Measurements from ENCODE around the gene ACSM3. TPM values are rescaled to one million over a fixed set of nuclear protein-coding genes. Genes with fewer than 3 reads are reported as not detected.
"Not testable (repeated sequence)": the region's sequence is repeated elsewhere in the genome, so short reads cannot be mapped to it uniquely, and the experiment has no call there.

ACSM3 gene
- 10.2 and 37.3 TPM in 2 replicates for total RNA-seq
- polyA plus RNA-seq: 23.7 and 33.2 TPM in 2 replicates
- polyA plus RNA-seq (2011; cell fraction: cytosol; rRNA removed): 13.6 and 15.3 TPM in 2 replicates
- polyA plus RNA-seq (2011; cell fraction: nucleus; rRNA removed): 135 and 144 TPM in 2 replicates
- polyA plus RNA-seq (2012): 11.6 and 19.5 TPM in 2 replicates
- 123 and 157 TPM in 2 replicates for polyA minus RNA-seq
- not detected for polyA minus RNA-seq (2011; cell fraction: cytosol; rRNA and poly(A)+ RNA removed)
- polyA minus RNA-seq (2011; cell fraction: nucleus; rRNA and poly(A)+ RNA removed): 131 and 193 TPM in 2 replicates
- Bru-seq, nascent RNA: percentile 70 among the genes with signal in this experiment
- percentile 42 among the genes with signal in this experiment for BruChase-seq, experiment 1, labeled RNA remaining after a 6-hour chase
- percentile 55 among the genes with signal in this experiment for BruChase-seq, experiment 2, labeled RNA remaining after a 2-hour chase
- long read RNA-seq, partial matches to known transcripts: 0 of 26 reads
- long read RNA-seq, other reads (novel, unspliced or antisense): 23 of 26 reads

- TF ChIP-seq MAX (IDR thresholded peaks at IDR 0.05; ENCODE audit: insufficient read depth, insufficient read length): no peak
- TF ChIP-seq GATA2 (IDR thresholded peaks at IDR 0.05; ENCODE audit: insufficient read depth, insufficient read length, low read depth, low read length): no peak
- no peak for TF ChIP-seq CTCF (IDR thresholded peaks at IDR 0.05; ENCODE audit: extremely low read depth in 1 of 2, insufficient read depth in 1 of 2, low read depth in 1 of 2, low read length in 2 of 2)
- TF ChIP-seq FOS (IDR thresholded peaks at IDR 0.05; ENCODE audit: borderline replicate concordance, insufficient read depth, low read length): no peak
- TF ChIP-seq EZH2 (IDR thresholded peaks at IDR 0.05; ENCODE audit: borderline replicate concordance, low read depth, low read length, severe bottlenecking): no peak
- no peak for TF ChIP-seq POLR2AphosphoS5 (IDR thresholded peaks at IDR 0.05; ENCODE audit: insufficient read depth, low read depth, low read length)
- no peak for TF ChIP-seq POLR2A (IDR thresholded peaks at IDR 0.05; ENCODE audit: low read depth, low read length)
- no peak for TF ChIP-seq MYC (IDR thresholded peaks at IDR 0.05; ENCODE audit: low read depth, low read length)
- TF ChIP-seq JUN (IDR thresholded peaks at IDR 0.05; ENCODE audit: borderline replicate concordance, insufficient read depth, insufficient read length, low read depth): no peak
- Histone ChIP-seq H3K79me2 (ENCODE audit: control insufficient read depth, insufficient read depth, low read length) (no peaks in the 10 kb centered on the region), H2AFZ (ENCODE audit: low read depth, low read length) (peak within 1 kb of the TSS; percentile 81), H3K4me1 (ENCODE audit: control insufficient read depth, extremely low read depth, insufficient read depth, low read length) (no peaks in the 10 kb centered on the region), H3K27ac (ENCODE audit: insufficient read depth, low read depth, low read length) (no peak within 1 kb of the TSS), H4K20me1 (replicated peaks; ENCODE audit: control insufficient read depth, extremely low read depth, insufficient read depth, low read length) (no peaks in the 10 kb centered on the region), H3K4me2 (ENCODE audit: insufficient read depth, low read length) (peak within 1 kb of the TSS; percentile 62), H3K9me1 (replicated peaks; ENCODE audit: control insufficient read depth, extremely low read depth, insufficient read depth, low read length) (no peaks in the 10 kb centered on the region), H3K27me3 (ENCODE audit: control insufficient read depth in 2 of 2, insufficient read depth in 2 of 2, low read length in 2 of 2) (peaks cover 7 to 9% of the 10 kb centered on the region in 2 experiments), H3K4me3 (replicated peaks in 1 of 3; ENCODE audit: insufficient read depth in 1 of 3, low read depth in 1 of 3, low read length in 3 of 3) (peak within 1 kb of the TSS in 1 of 3 experiments; percentile 61), H3K9me3 (replicated peaks; ENCODE audit: control insufficient read depth, insufficient read depth, low read length) (no peaks in the 10 kb centered on the region), H3K36me3 (ENCODE audit: control insufficient read depth in 2 of 2, extremely low read depth in 1 of 2, insufficient read depth in 2 of 2, low read length in 2 of 2) (no peaks in the 10 kb centered on the region), H3K9ac (replicated peaks; ENCODE audit: extremely low read depth, insufficient read depth, low read length) (no peak within 1 kb of the TSS)
- POLR2A ChIA-PET: interaction anchor here (1.1 kb wide), 1 partner anchor 22 kb away, joined by 3 read pairs; the partner anchor contains the start of gene THUMPD1
- intact Hi-C loops (cut with micrococcal nuclease): no loop called here
- dilution Hi-C loops (cut with MboI; ENCODE audit: extremely low pct_ligation_motif_present, low sequenced_read_pairs): no loop called here
- DNase-seq (ENCODE audit: low read depth, low spot score): peak; percentile 46
- no peak for FAIRE-seq
- CTCF ChIA-PET: interaction anchor here (3.2 kb wide), 1 partner anchor 10 kb away, joined by 15 read pairs; no protein-coding TSS in a partner anchor
- no TSS peak for BruUV-seq (replicated peaks)
Observed at GRCh38 chr16:20763461-20764232, at the start of gene ACSM3. Gene ACSM3, plus strand, starts transcription at chr16:20764014. Its CDS starts 6,021 bp downstream, at chr16:20770035.

GRCh38 chr16:20717718-20718117, 46.1 kb upstream of the ACSM3 start:
- H4K20me1 ChIP-seq (replicated peaks; ENCODE audit: control insufficient read depth, extremely low read depth, insufficient read depth, low read length); dilution Hi-C loops (cut with MboI; ENCODE audit: extremely low pct_ligation_motif_present, low sequenced_read_pairs); H3K36me3 ChIP-seq (ENCODE audit: control insufficient read depth in 2 of 2, extremely low read depth in 1 of 2, insufficient read depth in 2 of 2, low read length in 2 of 2); intact Hi-C loops (cut with micrococcal nuclease); H3K27me3 ChIP-seq (ENCODE audit: control insufficient read depth in 2 of 2, insufficient read depth in 2 of 2, low read length in 2 of 2); H3K9me1 ChIP-seq (replicated peaks; ENCODE audit: control insufficient read depth, extremely low read depth, insufficient read depth, low read length); POLR2A ChIA-PET; CTCF ChIA-PET; H3K9me3 ChIP-seq (replicated peaks; ENCODE audit: control insufficient read depth, insufficient read depth, low read length); H3K4me3 ChIP-seq (replicated peaks in 1 of 3; ENCODE audit: insufficient read depth in 1 of 3, low read depth in 1 of 3, low read length in 3 of 3); H2AFZ ChIP-seq (ENCODE audit: low read depth, low read length); H3K9ac ChIP-seq (replicated peaks; ENCODE audit: extremely low read depth, insufficient read depth, low read length); DNase-seq (ENCODE audit: low read depth, low spot score); H3K27ac ChIP-seq (ENCODE audit: insufficient read depth, low read depth, low read length); H3K4me2 ChIP-seq (ENCODE audit: insufficient read depth, low read length); H3K79me2 ChIP-seq (ENCODE audit: control insufficient read depth, insufficient read depth, low read length); FAIRE-seq; H3K4me1 ChIP-seq (ENCODE audit: control insufficient read depth, extremely low read depth, insufficient read depth, low read length); BruUV-seq (replicated peaks): not testable (repeated sequence)

All from endothelial cell of umbilical vein (primary cell).